Measurements from ENCODE around the gene CPA5.

CPA5 gene

DNA sequence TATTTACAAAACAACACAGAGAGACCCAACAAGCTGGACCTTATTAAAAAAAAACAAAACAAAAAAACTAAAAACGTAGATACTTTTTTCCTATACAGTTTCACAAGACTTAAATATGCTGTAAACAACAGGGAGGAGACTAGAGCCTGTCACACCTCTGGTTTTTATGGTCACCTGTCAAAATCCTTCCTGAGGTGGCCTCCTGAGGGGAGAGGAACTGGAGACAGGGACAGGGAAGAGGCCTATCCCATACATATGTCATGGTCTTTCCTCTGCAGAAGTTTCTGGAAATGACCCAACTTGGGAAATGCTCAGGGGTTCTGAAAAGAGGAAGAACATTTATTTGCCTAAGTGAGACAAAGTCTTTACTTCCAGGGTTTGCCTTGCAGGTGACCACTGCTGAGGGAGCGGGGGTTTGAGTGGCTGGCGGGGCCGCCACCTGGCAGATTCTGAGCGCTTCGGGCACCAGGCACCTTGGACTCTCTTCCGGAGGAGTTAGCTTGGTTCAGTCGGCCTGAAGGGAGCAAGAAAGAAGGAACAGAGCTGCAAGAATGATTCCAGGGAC is 54.0 kb downstream of the CPA5 start:
- DNase-seq = no peak

- no peak for DNase-seq
Measured at GRCh38 chr7:130400120-130400572, 55.5 kb downstream of the CPA5 start.

DNA sequence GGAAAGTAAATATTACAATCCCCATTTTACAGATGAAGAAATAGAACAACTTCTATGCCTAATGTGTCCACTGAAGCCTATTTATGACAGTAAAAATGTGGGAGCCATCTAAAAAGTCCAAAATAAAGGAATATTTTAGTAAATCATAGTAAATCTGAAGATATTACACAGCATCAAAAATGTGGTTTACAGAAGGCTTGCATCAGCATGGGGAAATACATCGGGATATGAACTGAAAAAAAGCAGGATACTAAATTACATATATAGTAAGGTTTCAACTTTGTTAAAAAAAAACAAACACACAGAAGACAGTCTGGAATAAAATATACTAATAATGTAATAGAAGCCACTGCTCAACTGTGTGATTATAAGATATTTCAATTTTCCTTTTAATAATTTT is 56.5 kb downstream of the CPA5 start:
- DNase-seq = no peak

- no peak for DNase-seq
Measured at GRCh38 chr7:130401578-130401977, 57.0 kb downstream of the CPA5 start.

GRCh38 chr7:130405003-130405402 is 60.4 kb downstream of the CPA5 start:
- DNase-seq = no peak

DNA sequence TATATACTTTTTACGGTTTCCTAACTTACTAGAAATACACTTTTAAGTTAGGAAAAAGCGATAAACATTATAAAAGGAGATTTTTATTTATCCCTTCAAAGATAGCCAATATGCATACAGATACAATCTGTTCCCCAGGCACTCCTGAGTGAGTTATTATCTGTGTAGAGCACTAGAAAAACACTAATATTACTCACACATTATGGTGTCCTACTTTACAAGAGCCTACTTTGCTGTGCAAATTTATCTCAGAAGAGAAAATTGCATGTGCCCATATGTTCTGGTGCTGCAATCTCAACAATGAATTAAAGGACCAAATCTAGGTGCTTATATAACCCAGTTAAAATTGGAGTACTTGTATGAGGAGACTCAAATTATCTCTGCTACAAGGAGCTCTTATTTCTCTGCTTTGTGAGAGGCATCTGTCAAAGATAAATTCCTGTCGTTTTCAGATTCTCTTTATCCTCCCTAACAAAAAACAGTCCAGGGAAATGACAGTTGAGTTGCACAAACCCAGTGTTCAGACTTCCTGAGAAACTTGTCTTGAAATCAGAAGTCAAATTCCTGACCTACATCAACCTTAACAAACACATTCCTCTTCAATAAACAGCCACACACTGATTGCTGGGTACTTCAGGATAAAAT is 64.6 kb downstream of the CPA5 start:
- DNase-seq = no peak

DNA sequence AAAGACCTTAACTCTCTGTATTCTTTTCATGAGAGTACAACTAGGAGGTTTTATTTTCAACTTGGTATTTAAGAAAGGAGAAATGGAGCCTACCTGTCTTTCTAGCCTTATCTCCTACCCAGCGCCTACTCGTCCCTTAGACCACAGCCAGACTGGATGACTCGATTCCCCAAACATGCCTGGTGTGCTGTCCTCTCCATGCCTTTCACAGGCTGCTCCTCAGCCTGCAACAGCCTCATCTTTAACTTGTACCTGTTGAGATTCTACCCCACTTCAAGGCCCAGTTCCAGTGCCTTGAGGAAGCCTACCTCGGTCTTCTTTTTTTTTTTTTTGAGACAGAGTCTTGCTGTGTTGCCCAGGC is 65.1 kb downstream of the CPA5 start:
- DNase-seq = no peak

GRCh38 chr7:130410868-130411541 is 66.4 kb downstream of the CPA5 start:
- no peak for DNase-seq

- DNase-seq = no peak
Measured at GRCh38 chr7:130413201-130413600, 68.6 kb downstream of the CPA5 start.

- DNase-seq = no peak
Measured at GRCh38 chr7:130415006-130415405, 70.4 kb downstream of the CPA5 start.

DNA sequence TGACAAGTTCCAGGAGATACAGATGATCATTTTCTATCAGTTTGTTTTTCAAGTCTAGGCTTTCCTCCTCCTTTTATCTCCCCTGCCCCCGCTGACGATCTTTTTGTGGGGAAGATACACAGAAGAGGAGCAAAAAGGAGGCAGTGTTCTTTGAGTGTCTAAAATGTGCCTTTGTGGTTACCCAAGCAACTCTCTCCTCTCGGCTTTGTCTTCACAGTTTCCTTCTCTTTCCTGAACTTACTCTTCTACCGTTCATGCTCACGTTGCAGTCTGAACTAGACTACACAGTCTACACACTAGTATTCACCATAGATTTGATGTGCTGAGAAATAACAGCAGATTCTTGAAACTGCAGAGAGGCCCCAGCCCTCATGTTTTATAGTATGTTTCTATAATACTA is 72.6 kb downstream of the CPA5 start:
- no peak for DNase-seq

- no peak for DNase-seq
Measured at GRCh38 chr7:130418306-130418705, 73.7 kb downstream of the CPA5 start.

Data from MV-4-11 (cell line).